HepG2 (cell line): ENCODE measurements around the gene MIPEP. TPM values are rescaled to one million over a fixed set of nuclear protein-coding genes. Genes with fewer than 3 reads are reported as not detected.

Source experiments
- ATAC-seq: fragments of 200-7000 bp; cut with Tn5 transposase; 3 replicates; pipeline ENCODE4 v1.9.1; 2020; ENCODE audit warnings: mild to moderate bottlenecking, moderate library complexity
- BruUV-seq: library from RNA; stranded (reverse); fragments of 400-500 nt; replicated peaks from 2 replicates; lab custom pipeline; 2021; lab: Mats Ljungman, UMichigan
- CTCF ChIA-PET: fragments of 300-600 bp; formaldehyde crosslinking; extraction: SDS; loops from one replicate; lab custom pipeline; 2021; ENCODE audit warnings: low total read pairs, inconsistent platforms, low intra/inter-chr PET ratio; lab: Yijun Ruan, JAX
- POLR2A ChIA-PET: fragments of 350-600 bp; sonication (Branson Sonifier 250); formaldehyde crosslinking; loops from one replicate; lab custom pipeline; 2020; ENCODE audit warnings: antibody characterized with exemption, inconsistent platforms; lab: Yijun Ruan, JAX
- DNase-seq: peaks from one replicate; pipeline ENCODE4 v3.0.0-alpha.2; 2015; ENCODE audit warnings: low spot score
- FAIRE-seq: peaks from 3 replicates; lab custom pipeline; 2011; peaks lifted over from hg19 to GRCh38; lab: Jason Lieb, UNC
- H2AFZ ChIP-seq: one replicate; pipeline ENCODE4 v1.6.1; 2011; ENCODE audit warnings: low read length, inconsistent platforms
- H3K27ac ChIP-seq: fragments of 300-600 bp; 3 replicates; pipeline ENCODE4 v1.8.0; 2011; ENCODE audit warnings: mixed run types, mild to moderate bottlenecking, mixed read lengths, low read length, inconsistent platforms; ENCODE audit not compliant: insufficient read depth; ENCODE audit errors: extremely low read length
- H3K27me3 ChIP-seq, 2 experiments: fragments of 200-600 bp in 1 of 2; 2 replicates in 1 of 2; 3 replicates in 1 of 2; pipeline versions ENCODE4 v1.6.0 to v1.8.0; 2011; ENCODE audit warnings: low read length in 2 of 2, mild to moderate bottlenecking in 2 of 2, moderate library complexity in 2 of 2, inconsistent platforms in 1 of 2; ENCODE audit not compliant: insufficient read depth in 2 of 2, control insufficient read depth in 1 of 2
- H3K36me3 ChIP-seq, 2 experiments: fragments of 200-600 bp in 1 of 2; replicated peaks in 1 of 2; 2 replicates in 1 of 2; 3 replicates in 1 of 2; pipeline versions ENCODE4 v1.5.1 to v1.8.0; 2011; ENCODE audit warnings: low read length in 2 of 2, inconsistent platforms in 1 of 2; ENCODE audit not compliant: insufficient read depth in 2 of 2, control insufficient read depth in 1 of 2
- H3K4me1 ChIP-seq: 2 replicates; pipeline ENCODE4 v1.5.1; 2012; ENCODE audit warnings: low read length, inconsistent platforms; ENCODE audit not compliant: insufficient read depth
- H3K4me2 ChIP-seq: 2 replicates; pipeline ENCODE4 v1.6.0; 2011; ENCODE audit warnings: low read depth, low read length, inconsistent platforms
- H3K4me3 ChIP-seq, 3 experiments: fragments of 200-600 bp in 1 of 3; sonication (generic), shearing (Covaris generic) in 1 of 3; replicated peaks in 1 of 3; 2 replicates each; pipeline ENCODE4 v1.5.1; 2011 to 2016; ENCODE audit warnings: low read length in 3 of 3, inconsistent platforms in 2 of 3, low read depth in 2 of 3, mild to moderate bottlenecking in 2 of 3, control low read depth in 1 of 3, mixed read lengths in 1 of 3; ENCODE audit not compliant: insufficient read depth in 1 of 3
- H3K79me2 ChIP-seq: one replicate; pipeline ENCODE4 v1.6.1; 2011; ENCODE audit warnings: low read length, inconsistent platforms; ENCODE audit not compliant: insufficient read depth
- H3K9ac ChIP-seq: 2 replicates; pipeline ENCODE4 v1.6.0; 2011; ENCODE audit warnings: mild to moderate bottlenecking, low read depth, low read length, inconsistent platforms; ENCODE audit not compliant: insufficient read depth
- H3K9me3 ChIP-seq: 2 replicates; pipeline ENCODE4 v1.5.1; 2012; ENCODE audit warnings: mild to moderate bottlenecking, low read length
- H4K20me1 ChIP-seq: 2 replicates; pipeline ENCODE4 v1.6.0; 2011; ENCODE audit warnings: inconsistent platforms, mild to moderate bottlenecking, low read length, moderate library complexity; ENCODE audit not compliant: insufficient read depth
- CREM ChIP-seq, 2 experiments: sonication (generic) in 1 of 2; formaldehyde crosslinking in 1 of 2; IDR thresholded peaks; 2 replicates each; pipeline versions ENCODE4 v1.4.0 to v1.6.1; 2016 to 2020; ENCODE audit warnings: antibody characterized with exemption in 1 of 2, mild to moderate bottlenecking in 1 of 2, missing genetic modification reagents in 1 of 2
- FOXA3 ChIP-seq: IDR thresholded peaks from 2 replicates; pipeline ENCODE4 v1.6.1; 2016; ENCODE audit warnings: missing genetic modification reagents, missing compliant biosample characterization
- PHF5A ChIP-seq: IDR thresholded peaks from one replicate; pipeline ENCODE4 v1.6.1; 2018; ENCODE audit warnings: low read depth, missing genetic modification reagents; ENCODE audit not compliant: unreplicated experiment
- SOX13 ChIP-seq, 3 experiments: fragments of 450-650 bp in 1 of 3; sonication (generic) in 1 of 3; formaldehyde crosslinking in 1 of 3; IDR thresholded peaks in 2 of 3; conservative IDR thresholded peaks in 1 of 3; 2 replicates each; pipeline versions ENCODE4 v1.5.0 to v1.6.1; 2016 to 2020; ENCODE audit warnings: antibody characterized with exemption in 1 of 3, mild to moderate bottlenecking in 1 of 3, missing compliant biosample characterization in 1 of 3, missing genetic modification reagents in 1 of 3, moderate library complexity in 1 of 3
- TCF7 ChIP-seq: sonication (generic); IDR thresholded peaks from 2 replicates; pipeline ENCODE4 v1.6.1; 2016; ENCODE audit warnings: antibody characterized with exemption, low read depth
- ZNF431 ChIP-seq: sonication (generic); formaldehyde crosslinking; IDR thresholded peaks from 2 replicates; pipeline ENCODE4 v1.9.0; 2022; ENCODE audit warnings: missing genetic modification reagents, low read depth, mild to moderate bottlenecking, borderline replicate concordance
- WGBS: methylation state at CpG from one replicate; pipeline ENCODE4 v1.1.6; 2017; ENCODE audit warnings: low lambda C conversion rate; 5-methylcytosine and 5-hydroxymethylcytosine counted together
- in situ Hi-C: cut with HindIII; loops from 2 replicates; pipeline ENCODE4 v1.10.0; 2017; ENCODE audit warnings: low pct_unique_long_range_greater_than_20kb; ENCODE audit not compliant: extremely low pct_ligation_motif_present
- intact Hi-C: fragments of 100-400 bp; cut with micrococcal nuclease; formaldehyde crosslinking; loops from one replicate; pipeline ENCODE4 v1.10.0; 2022; ENCODE audit not compliant: unreplicated experiment
- polyA plus RNA-seq, 8 experiments: library from polyadenylated mRNA; depleted of rRNA in 3 of 8; stranded (reverse) in 7 of 8; unstranded in 1 of 8; fragments of >200 nt; fragmentation: Illumina TruSeq in 4 of 8; extraction: Trizol in 4 of 8; gene quantifications; 2 replicates each; pipeline versions ENCODE4 v1.2.1 to v1.2.3, GENCODE V29; 2011 to 2016; ENCODE audit warnings: low read depth in 4 of 8, missing spikeins in 1 of 8, mixed read lengths in 1 of 8; ENCODE audit not compliant: insufficient read depth in 1 of 8
- total RNA-seq, 5 experiments: library from RNA; depleted of rRNA; stranded (reverse); fragments of >200 nt; fragmentation: Illumina TruSeq; extraction: Trizol; gene quantifications; 2 replicates each; pipeline ENCODE4 v1.2.3, GENCODE V29; 2016; ENCODE audit warnings: low read depth in 1 of 5

Gene MIPEP
- total and polyA plus RNA-seq, 2 of the 13 experiments (the other 11 are each of a cell fraction or from before 2014, with no cell fraction given) = 9.3 to 24.1 TPM

DNA sequence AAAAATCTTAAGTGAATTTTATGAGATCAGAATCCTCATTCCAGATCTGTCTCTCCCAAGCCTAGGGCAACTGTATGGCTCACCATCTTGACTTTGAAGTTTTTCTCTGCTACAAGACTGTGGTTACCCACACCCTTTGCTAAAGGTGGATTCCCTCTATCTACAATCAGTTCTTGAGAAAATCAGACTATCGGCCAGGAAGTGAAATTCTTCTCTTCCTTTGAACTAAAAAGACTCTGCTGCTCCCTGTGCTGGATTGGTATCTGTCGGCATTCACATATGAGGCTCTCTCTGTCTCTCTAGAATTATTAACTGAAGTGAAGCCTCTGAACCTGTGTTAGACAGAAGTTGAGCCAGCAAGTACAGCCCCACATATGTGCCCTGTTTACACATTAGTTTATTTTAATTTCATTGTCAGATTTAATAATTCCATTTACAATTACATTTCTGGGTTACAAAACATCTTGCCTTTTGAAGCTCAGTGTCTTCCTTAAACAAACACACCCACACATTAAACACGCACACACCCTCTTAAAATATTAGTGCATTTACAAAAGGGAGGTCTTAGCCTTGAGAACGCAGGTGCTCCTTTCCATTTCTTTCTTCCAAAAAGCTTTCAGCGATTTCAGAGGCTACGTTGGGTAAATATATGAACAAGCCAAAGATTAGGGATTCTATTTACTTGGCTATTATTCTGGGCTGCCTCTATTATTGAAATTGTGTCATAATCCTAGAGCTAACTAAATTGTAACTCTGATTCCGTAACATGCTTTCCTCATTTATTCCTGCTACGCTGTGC, 145.7 kb downstream of the MIPEP start:
- ChIA-PET POLR2A (no interaction called here), CTCF (no interaction called here)
- Histone ChIP-seq H3K9ac (no peak overlapping the region), H3K9me3 (no peaks in the 10 kb centered on the region), H3K27ac (no peak overlapping the region), H3K4me3 (no peak overlapping the region), H3K4me2 (no peak overlapping the region; the same call in 1 of the 2 replicates), H3K4me1 (peaks cover 23% of the 10 kb centered on the region), H3K27me3 (no peaks in the 10 kb centered on the region), H3K79me2 (no peaks in the 10 kb centered on the region), H3K36me3 (no peaks in the 10 kb centered on the region; a peak in 1 of 5 replicates), H4K20me1 (no peaks in the 10 kb centered on the region), H2AFZ (no peak overlapping the region)
- no TSS peak for BruUV-seq
- TF ChIP-seq SOX13 (IDR thresholded peaks at IDR 0.05) = no peak
- peak in 1 of 2 experiments; percentile 77; a peak in 2 of 4 replicates for TF ChIP-seq SOX13 (CRISPR knock-in tag; conservative IDR thresholded peaks at IDR 0.05 in 1 of 2, IDR thresholded peaks at IDR 0.05 in 1 of 2)
- TF ChIP-seq FOXA3 (CRISPR knock-in tag) = peak; percentile 7; the same call in 1 of the 2 replicates
- TF ChIP-seq PHF5A (CRISPR knock-in tag) = no peak
- TF ChIP-seq TCF7 = peak; percentile 50; the same call in 1 of the 2 replicates
- peak; percentile 41; the same call in 1 of the 2 replicates for TF ChIP-seq CREM (IDR thresholded peaks at IDR 0.05)
- no peak for TF ChIP-seq CREM (CRISPR knock-in tag; IDR thresholded peaks at IDR 0.05)
- no peak for TF ChIP-seq ZNF431 (CRISPR knock-in tag)
- in situ Hi-C loops (no loop called here), intact Hi-C loops (no loop called here)
- WGBS = 34% methylated on average over 8 of the region's 8 CpGs
- DNase-seq (peak; percentile 50), ATAC-seq (peak; percentile 67), FAIRE-seq (no peak)
